GM23338 (cell line): ENCODE data around the gene EXOC2.

Source experiments
- CREB1 ChIP-seq: fragments of 250-450 bp; sonication (Bioruptor Pico); IDR thresholded peaks from 2 replicates; pipeline ENCODE4 v1.5.0; 2020; ENCODE audit warnings: low read depth, mild to moderate bottlenecking, moderate library complexity
- EZH2 ChIP-seq: fragments of 200-600 bp; sonication (generic); IDR thresholded peaks from one replicate; pipeline ENCODE4 v1.8.0; 2017; ENCODE audit warnings: antibody characterized with exemption, mild to moderate bottlenecking, low read depth; ENCODE audit not compliant: unreplicated experiment
- EZH2phosphoT487 ChIP-seq: fragments of 200-600 bp; sonication (generic); IDR thresholded peaks from one replicate; pipeline ENCODE4 v1.8.1; 2018; ENCODE audit warnings: antibody characterized with exemption; ENCODE audit not compliant: unreplicated experiment
- NANOG ChIP-seq: IDR thresholded peaks from 2 replicates; pipeline ENCODE4 v1.6.1; 2016; ENCODE audit warnings: antibody characterized with exemption, borderline replicate concordance
- POLR2AphosphoS5 ChIP-seq: IDR thresholded peaks from 2 replicates; pipeline ENCODE4 v1.6.1; 2016; ENCODE audit warnings: antibody characterized with exemption, low read depth
- STAT1 ChIP-seq: IDR thresholded peaks from one replicate; pipeline ENCODE4 v1.6.1; 2016; ENCODE audit warnings: antibody characterized with exemption; ENCODE audit not compliant: unreplicated experiment
- TF ChIP-seq, protein P1 (sequence below), 2 experiments: fragments of 200-600 bp in 1 of 2; sonication (generic) in 1 of 2; conservative IDR thresholded peaks; 2 replicates each; pipeline versions ENCODE4 v1.5.1 to v1.6.1; 2016 to 2017; ENCODE audit warnings: antibody characterized with exemption in 2 of 2, low read depth in 2 of 2, mild to moderate bottlenecking in 2 of 2, moderate library complexity in 1 of 2
- TF ChIP-seq, protein P2 (sequence below): IDR thresholded peaks from one replicate; pipeline ENCODE4 v1.6.1; 2018; ENCODE audit warnings: antibody characterized with exemption; ENCODE audit not compliant: unreplicated experiment

DNA sequence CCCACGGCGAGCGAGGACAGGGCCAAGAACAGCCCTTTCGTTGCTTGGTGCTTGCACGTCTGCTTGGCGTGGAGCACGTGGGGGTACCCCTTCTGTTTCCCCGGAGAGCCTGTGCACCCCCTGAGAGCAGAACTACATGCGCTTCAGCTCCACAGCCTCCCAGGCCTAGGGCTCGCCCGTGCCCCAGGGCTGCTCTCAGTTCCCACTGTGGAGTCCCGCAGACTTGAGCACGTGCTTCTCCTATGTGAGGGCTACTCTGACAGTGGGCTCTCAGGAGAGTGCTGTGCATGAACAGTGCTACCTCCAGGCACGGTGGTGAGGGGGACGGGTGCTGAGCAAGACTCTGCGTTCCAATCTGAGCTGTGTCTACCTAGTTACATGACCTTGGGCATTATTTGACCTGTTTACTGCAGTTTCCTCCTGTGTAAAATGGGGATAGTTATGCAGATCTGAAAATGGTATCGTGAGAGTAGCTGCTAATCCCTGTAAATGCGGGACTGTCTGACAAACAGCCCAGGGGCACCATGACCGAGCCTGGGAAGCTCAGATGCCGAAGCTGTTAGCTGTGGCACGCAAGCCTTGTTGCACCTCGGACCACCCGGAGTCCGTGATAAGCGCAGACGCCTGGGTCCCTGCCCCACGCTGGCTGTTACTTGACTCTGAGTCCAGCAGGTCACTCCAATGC, 219.0 kb downstream of the EXOC2 start:
- TF ChIP-seq POLR2AphosphoS5 (no peak), EZH2 (no peak), NANOG (no peak), EZH2phosphoT487 (no peak), STAT1 (no peak), CREB1 (CRISPR knock-in tag) (no peak)
- TF ChIP-seq, protein P1, sequence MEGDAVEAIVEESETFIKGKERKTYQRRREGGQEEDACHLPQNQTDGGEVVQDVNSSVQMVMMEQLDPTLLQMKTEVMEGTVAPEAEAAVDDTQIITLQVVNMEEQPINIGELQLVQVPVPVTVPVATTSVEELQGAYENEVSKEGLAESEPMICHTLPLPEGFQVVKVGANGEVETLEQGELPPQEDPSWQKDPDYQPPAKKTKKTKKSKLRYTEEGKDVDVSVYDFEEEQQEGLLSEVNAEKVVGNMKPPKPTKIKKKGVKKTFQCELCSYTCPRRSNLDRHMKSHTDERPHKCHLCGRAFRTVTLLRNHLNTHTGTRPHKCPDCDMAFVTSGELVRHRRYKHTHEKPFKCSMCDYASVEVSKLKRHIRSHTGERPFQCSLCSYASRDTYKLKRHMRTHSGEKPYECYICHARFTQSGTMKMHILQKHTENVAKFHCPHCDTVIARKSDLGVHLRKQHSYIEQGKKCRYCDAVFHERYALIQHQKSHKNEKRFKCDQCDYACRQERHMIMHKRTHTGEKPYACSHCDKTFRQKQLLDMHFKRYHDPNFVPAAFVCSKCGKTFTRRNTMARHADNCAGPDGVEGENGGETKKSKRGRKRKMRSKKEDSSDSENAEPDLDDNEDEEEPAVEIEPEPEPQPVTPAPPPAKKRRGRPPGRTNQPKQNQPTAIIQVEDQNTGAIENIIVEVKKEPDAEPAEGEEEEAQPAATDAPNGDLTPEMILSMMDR (conservative IDR thresholded peaks at IDR 0.05; ENCODE audit: low read depth in 2 of 2) = no peak
- TF ChIP-seq, protein P2, sequence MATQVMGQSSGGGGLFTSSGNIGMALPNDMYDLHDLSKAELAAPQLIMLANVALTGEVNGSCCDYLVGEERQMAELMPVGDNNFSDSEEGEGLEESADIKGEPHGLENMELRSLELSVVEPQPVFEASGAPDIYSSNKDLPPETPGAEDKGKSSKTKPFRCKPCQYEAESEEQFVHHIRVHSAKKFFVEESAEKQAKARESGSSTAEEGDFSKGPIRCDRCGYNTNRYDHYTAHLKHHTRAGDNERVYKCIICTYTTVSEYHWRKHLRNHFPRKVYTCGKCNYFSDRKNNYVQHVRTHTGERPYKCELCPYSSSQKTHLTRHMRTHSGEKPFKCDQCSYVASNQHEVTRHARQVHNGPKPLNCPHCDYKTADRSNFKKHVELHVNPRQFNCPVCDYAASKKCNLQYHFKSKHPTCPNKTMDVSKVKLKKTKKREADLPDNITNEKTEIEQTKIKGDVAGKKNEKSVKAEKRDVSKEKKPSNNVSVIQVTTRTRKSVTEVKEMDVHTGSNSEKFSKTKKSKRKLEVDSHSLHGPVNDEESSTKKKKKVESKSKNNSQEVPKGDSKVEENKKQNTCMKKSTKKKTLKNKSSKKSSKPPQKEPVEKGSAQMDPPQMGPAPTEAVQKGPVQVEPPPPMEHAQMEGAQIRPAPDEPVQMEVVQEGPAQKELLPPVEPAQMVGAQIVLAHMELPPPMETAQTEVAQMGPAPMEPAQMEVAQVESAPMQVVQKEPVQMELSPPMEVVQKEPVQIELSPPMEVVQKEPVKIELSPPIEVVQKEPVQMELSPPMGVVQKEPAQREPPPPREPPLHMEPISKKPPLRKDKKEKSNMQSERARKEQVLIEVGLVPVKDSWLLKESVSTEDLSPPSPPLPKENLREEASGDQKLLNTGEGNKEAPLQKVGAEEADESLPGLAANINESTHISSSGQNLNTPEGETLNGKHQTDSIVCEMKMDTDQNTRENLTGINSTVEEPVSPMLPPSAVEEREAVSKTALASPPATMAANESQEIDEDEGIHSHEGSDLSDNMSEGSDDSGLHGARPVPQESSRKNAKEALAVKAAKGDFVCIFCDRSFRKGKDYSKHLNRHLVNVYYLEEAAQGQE = no peak
